ENCODE results near the gene NTRK2.

Gene NTRK2

GRCh38 chr9:84669288-84670137 lies at the start of gene NTRK2:
NTRK2 (plus strand) TSS chr9:84669729; CDS start chr9:84670749, 1,020 bp downstream.
- no peak for DNase-seq

GRCh38 chr9:84620338-84620737 lies 49.2 kb upstream of the NTRK2 start:
- DNase-seq = no peak

DNA sequence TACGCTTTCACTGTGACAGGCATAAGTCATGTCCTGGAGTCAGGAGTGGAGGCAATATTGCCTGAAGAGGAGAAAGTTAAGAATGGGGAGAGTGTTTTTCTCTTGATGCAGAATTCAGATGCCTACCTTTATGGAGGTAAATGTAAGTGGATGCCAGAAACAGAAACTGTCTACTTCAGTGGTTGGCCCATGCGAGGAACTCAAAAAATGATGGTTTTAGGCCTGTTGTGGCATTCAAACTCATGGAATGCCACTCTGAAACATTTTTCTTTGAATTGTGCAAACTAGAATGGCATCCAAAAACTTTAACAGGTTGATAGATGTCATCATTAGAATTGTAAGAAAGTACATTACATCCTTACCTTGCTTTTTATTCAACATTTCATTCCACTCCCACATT lies 47.7 kb upstream of the NTRK2 start:
- DNase-seq = no peak

GRCh38 chr9:84622981-84623380 lies 46.5 kb upstream of the NTRK2 start:
- no peak for DNase-seq

DNA sequence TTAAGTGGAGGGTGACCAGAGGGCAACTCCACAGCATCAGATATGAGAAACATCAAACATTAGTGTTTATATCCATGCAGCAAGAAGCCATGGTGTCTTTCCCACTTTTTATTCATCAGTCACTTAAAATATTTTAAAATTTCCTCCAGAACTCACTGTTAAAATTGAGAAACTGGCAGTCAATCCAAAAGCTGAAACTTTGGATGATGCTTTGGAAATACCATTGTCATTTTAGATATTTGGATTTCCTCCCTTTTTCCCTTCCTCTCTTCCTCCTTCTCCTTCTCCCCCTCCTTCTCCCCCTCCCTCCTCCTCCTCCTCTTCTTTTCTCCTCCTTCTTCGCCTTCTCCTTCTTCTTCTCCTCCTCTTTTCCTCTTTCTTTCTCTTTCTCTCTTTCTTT lies 33.1 kb upstream of the NTRK2 start:
- DNase-seq = no peak

DNA sequence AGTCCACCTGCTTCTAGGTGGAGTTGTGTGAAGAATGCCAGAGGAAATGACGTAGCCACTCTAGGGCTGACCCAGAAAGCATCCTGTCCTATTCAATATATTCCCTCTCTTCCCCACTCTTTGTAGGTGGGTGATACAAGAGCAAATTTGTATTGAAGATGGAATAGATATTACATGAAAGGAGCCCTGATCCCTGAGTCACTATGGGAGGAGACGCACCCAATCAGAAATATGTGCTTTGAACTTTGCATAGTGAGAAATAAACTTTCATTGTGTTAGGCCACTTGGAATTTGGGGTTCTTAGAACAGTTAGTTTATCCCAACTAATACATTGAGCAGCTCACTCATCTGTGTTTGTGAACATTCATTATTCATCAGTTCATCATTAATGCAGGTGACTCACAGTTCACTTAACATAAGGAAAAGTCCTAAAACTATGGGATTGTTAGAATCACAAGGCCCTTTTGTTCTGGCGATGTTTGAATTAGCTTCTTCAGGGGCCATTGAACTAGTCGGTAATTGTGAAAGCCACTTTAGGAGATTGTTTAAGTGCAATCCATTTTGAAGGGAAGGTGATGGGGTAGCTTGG lies 26.9 kb upstream of the NTRK2 start:
- no peak for DNase-seq

DNA sequence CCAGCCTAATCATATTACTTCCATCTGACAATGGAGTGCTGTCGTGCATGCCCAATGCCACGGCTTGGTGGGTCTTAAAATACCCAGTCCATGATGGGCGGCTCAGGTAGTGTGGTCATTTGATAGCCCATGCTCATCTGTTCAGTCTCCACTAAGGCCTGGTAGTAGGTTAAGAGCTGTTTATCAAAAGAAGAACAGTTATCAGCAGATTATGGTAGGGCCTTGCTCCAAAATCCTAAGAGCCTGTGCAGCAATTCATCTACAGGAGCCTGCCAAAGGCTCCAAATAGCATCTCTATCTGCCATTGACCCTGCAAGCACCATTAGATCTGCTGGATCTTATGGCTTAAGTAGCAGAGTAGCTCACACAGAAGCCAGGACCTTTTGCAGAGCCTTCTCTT lies 21.8 kb upstream of the NTRK2 start:
- no peak for DNase-seq

DNA sequence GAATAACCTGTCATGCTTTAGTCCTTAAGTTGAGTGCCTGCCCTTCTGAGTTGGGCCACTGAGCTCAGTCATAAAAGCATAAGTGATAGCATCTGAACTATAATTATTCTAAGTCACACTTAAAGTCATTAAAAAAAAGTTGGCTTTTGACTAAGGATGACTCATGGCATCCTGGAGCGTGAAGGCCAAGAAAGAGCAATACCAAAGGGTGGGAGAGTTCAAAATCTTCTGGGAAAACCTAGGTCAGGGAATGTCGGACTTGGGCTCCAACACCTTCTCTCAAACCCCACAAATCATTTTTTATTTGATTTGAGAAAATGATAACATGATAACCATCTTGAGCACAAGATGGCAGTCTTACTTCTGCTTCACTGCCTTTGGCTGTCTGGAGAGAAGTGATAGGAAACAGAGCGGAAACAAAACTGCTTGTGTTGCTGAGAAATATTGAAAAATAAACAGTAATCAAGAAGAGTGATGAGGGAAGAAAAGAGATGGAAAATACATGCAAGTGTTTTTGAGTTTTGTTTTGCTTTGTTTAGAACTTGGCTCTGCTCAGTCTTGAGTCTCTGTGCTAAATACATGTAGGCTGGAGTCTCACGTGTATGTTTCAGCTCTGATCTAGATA lies 16.9 kb upstream of the NTRK2 start:
- no peak for DNase-seq

DNA sequence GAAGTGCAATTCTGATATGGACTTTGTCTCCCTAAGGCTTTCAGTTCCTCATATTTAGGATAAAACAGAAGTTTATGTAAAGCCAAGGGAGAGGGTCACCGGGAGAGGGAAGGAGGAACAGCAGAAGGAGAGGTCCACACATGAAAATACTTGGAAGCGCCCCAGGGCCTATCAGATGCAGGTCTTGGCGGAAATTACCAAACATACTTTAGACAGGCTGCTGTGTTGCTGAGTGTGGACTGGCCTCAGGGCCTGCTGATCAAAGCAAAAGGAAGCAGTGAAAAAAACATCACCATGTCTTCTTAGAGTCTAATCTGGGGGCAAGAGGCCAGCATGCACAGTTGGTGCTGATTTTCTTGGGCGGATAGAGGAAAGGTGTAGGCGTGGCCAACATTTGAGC lies 14.1 kb upstream of the NTRK2 start:
- no peak for DNase-seq

DNA sequence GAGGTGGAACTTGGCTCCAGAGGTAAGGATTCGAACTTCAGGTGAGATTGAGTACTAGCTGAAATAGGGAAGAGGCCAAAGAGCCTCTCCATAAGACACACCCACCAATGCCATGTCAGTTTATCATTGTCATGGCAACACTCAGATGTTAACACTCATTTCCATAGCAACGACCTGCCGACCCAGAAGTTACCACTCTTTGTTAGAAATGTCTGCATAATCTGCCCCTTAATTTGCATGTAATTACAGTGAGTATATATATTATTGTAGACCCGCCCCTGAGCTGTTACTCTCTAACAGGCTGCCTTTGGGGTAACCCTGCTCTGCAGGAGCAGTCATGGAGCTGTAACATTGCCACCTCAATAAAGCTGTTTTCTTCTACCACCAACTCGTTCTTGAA lies 10.2 kb upstream of the NTRK2 start:
- no peak for DNase-seq

DNA sequence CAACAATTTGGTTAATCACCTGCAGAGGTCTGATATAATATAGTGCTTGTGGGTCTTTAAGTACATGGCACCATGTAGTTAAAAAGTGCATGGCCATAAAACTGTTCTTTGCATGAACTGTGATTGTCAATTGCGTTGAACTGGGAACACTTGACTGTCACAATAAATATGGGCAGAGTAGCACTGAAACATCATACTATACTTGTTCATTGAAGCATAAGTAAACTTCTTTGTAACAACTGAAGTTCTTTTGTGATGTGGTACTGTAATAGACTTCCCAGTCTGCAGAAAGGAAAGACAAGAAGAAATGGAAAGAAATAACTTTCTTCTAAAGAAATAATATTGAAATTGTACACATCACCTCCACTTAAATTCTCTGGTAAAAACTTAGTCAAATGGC lies 9.8 kb upstream of the NTRK2 start:
- no peak for DNase-seq

- no peak for DNase-seq
Measured at GRCh38 chr9:84667571-84668195, 1.8 kb upstream of the NTRK2 start.

DNA sequence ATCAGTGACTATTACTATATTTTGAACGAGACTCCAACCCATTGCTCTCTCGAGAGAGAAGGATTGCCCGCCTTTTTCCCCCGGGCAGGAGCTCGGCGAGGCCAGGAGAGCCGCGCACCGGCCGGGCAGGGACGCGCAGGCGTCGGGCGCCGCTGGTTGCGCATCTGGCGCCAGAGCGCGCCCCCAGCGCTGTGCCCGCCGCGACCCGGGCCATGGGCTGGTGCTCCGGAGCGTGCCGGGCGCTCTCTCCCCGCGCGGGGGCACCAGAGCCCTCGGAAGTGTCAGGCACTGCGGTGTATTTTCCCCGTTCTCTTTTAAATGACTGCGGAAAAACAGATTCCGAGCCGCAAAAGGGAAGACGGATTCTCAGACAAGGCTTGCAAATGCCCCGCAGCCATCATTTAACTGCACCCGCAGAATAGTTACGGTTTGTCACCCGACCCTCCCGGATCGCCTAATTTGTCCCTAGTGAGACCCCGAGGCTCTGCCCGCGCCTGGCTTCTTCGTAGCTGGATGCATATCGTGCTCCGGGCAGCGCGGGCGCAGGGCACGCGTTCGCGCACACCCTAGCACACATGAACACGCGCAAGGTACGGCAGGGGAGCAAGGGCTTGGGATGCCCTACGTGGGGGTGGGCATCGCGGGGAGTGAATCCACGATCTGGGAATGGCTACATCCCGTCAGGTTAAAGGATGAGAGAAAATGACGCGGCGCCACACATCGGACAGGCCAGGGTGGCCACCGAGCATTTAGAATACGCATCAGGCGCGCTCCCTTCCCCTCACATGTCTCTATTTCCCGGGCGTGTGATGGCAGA lies 1.1 kb upstream of the NTRK2 start:
- peak in 1 of 2 donors; percentile 15 for DNase-seq

DNA sequence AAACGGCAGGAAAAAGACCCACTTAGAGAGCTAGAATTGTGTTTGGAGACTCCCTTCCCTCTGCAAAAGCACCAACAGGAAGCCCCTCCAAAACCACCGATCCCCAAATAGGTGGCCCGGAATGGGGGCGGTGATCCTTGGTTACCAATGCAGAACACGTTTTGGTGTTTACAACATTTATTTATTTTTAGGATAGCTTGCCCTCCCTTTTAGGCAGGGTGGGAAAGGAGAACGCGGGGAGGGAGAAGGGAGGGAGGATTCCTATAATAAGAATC lies 579 bp upstream of the NTRK2 start:
- DNase-seq = no peak

DNA sequence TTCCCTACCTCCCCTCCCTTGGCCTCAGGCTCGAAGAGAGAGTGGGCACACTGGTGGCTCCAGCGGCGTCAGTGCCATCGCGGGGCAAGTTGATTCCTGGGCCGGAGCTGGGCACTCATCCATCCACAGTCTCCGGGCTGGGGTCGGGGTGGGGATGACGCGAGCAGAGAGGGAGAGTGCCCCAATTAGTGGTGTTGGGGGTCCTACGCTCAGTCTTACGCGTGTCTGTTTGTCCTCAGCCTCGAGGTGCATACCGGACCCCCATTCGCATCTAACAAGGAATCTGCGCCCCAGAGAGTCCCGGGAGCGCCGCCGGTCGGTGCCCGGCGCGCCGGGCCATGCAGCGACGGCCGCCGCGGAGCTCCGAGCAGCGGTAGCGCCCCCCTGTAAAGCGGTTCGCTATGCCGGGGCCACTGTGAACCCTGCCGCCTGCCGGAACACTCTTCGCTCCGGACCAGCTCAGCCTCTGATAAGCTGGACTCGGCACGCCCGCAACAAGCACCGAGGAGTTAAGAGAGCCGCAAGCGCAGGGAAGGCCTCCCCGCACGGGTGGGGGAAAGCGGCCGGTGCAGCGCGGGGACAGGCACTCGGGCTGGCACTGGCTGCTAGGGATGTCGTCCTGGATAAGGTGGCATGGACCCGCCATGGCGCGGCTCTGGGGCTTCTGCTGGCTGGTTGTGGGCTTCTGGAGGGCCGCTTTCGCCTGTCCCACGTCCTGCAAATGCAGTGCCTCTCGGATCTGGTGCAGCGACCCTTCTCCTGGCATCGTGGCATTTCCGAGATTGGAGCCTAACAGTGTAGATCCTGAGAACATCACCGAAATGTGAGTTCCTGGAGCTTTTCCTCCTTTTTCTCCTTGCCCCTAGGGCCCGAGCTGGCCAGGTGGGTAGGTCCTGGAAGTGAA lies 861 bp downstream of the NTRK2 start:
- no peak for DNase-seq

- no peak for DNase-seq
Measured at GRCh38 chr9:84671586-84672521, 2.3 kb downstream of the NTRK2 start.

DNA sequence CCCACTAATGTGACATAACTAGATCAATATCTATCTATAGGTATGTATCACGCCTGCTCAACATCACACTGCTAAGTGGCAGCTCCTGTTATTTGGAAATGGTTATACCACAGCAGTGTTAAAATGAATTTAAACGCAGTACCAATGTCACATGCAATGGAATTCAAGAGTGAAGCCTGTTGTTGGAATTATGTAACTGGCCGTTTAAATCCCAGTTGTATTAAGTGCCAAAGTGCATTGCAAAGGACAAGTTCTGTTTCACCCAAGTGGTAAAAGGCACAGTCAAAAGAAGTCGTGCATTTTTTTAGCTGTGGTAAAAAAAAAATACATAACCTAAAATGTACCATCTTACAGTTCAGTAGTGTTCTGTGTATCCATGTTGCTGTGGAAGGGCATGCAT lies 4.3 kb downstream of the NTRK2 start:
- no peak for DNase-seq

GRCh38 chr9:84677080-84677479 lies 7.6 kb downstream of the NTRK2 start:
- DNase-seq = no peak

DNA sequence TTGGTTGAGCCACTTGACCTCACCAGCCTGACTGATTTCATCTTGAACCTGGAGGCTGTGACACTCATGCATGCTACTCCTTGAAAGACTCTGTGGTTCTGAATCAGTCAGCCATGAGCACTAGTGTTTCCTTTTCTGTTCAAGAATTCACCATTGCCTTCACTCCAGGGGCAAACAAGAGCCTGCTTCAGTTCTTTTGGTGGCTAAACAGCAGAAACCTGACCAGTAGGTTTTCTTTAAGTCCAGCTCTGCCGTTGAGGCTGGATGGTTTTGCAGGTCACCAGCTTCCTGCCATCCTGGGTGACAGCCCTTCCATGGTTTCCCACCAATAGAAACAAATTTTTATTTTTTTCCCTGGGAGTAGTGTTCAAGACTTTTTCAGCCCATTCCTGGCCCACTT lies 10.0 kb downstream of the NTRK2 start:
- no peak for DNase-seq

DNA sequence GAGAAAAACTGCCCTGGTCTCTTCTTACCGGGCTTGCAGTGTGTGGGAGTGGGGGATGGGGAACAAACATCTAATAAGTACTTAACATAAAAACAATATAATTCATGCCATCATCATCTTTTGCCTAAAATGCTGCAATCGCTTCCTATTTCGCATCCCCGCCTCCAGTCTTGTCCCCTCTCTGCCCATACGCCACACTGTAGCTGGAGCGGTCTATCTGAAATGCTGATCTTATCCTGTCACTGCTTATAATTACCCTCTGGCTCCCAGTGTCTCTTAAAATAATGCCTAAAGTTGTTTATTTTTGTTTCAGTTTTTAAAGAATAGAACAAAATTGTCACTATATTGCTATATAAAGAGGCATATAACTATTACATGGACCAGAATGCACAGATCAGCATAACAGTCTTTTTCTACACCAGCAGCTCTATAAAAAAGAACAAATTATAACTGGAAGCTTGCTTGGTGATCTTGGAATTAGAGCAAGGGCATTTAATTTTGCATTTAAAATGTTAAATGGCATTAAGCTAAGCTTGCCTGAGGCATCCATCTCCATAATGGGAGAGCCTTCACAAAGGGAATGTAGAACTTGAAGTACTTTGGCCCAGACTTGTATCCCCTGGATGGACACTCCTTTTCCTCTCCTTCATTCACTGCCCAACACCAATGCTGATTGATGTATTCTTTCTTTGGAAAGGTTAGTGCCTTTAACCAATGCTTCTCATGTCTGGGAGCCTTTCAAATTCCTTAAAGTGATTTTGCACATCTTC lies 12.2 kb downstream of the NTRK2 start:
- DNase-seq = no peak

Data from CD4-positive, alpha-beta T cell treated with Interleukin-1 beta for 1 hour (primary cell).